Fibroblast of lung (primary cell): ENCODE results near the gene GCHFR. TPM values are rescaled to one million over a fixed set of nuclear protein-coding genes. Genes with fewer than 3 reads are reported as not detected.

ENCODE experiments used
- DNase-seq, 2 donors: peaks; one replicate each; pipeline versions ENCODE4 v3.0.0 to v3.0.0-alpha.2; 2010; ENCODE audit warnings: low read depth in 2 of 2
- H2AFZ ChIP-seq: 2 replicates; pipeline ENCODE4 v1.5.1; 2012; ENCODE audit warnings: low read length, control low read depth, inconsistent platforms
- H3K27ac ChIP-seq: 2 replicates; pipeline ENCODE4 v1.5.1; 2011; ENCODE audit warnings: low read length, control low read depth; ENCODE audit not compliant: insufficient read depth
- H3K27me3 ChIP-seq: 2 replicates; pipeline ENCODE4 v1.5.1; 2011; ENCODE audit warnings: mild to moderate bottlenecking, low read length; ENCODE audit not compliant: control insufficient read depth, insufficient read depth
- H3K36me3 ChIP-seq: 2 replicates; pipeline ENCODE4 v1.5.1; 2011; ENCODE audit warnings: low read length; ENCODE audit not compliant: control insufficient read depth, insufficient read depth
- H3K4me1 ChIP-seq: 2 replicates; pipeline ENCODE4 v1.5.1; 2011; ENCODE audit warnings: low read length; ENCODE audit not compliant: control insufficient read depth, insufficient read depth; ENCODE audit errors: extremely low read depth
- H3K4me2 ChIP-seq: 2 replicates; pipeline ENCODE4 v1.5.1; 2011; ENCODE audit warnings: low read length, control low read depth; ENCODE audit not compliant: insufficient read depth; ENCODE audit errors: extremely low read depth
- H3K4me3 ChIP-seq, 4 experiments: fragments of 200-600 bp in 1 of 4; sonication (generic) in 1 of 4; replicated peaks in 1 of 4; 2 replicates each; pipeline ENCODE4 v1.5.1; 2011 to 2016; ENCODE audit warnings: low read length in 4 of 4, low read depth in 3 of 4, mild to moderate bottlenecking in 3 of 4, control low read depth in 2 of 4, inconsistent platforms in 1 of 4, mixed read lengths in 1 of 4; ENCODE audit not compliant: insufficient read depth in 1 of 4; ENCODE audit errors: control extremely low read depth in 1 of 4
- H3K79me2 ChIP-seq: 2 replicates; pipeline ENCODE4 v1.5.1; 2012; ENCODE audit warnings: mild to moderate bottlenecking, low read length, inconsistent platforms; ENCODE audit not compliant: control insufficient read depth, insufficient read depth
- H3K9ac ChIP-seq: 2 replicates; pipeline ENCODE4 v1.5.1; 2011; ENCODE audit warnings: mild to moderate bottlenecking, low read length, control low read depth; ENCODE audit not compliant: insufficient read depth
- H3K9me3 ChIP-seq: 2 replicates; pipeline ENCODE4 v1.5.1; 2012; ENCODE audit warnings: low read depth, low read length; ENCODE audit not compliant: control insufficient read depth, insufficient read depth
- H4K20me1 ChIP-seq: 2 replicates; pipeline ENCODE4 v1.5.1; 2011; ENCODE audit warnings: low read length; ENCODE audit not compliant: control insufficient read depth, insufficient read depth; ENCODE audit errors: extremely low read depth
- CTCF ChIP-seq, 2 donors: IDR thresholded peaks in 1 of 2; conservative IDR thresholded peaks in 1 of 2; 1 replicate in 1 of 2; 2 replicates in 1 of 2; pipeline ENCODE4 v1.5.1; 2011 to 2012; ENCODE audit warnings: low read length in 2 of 2, control low read depth in 1 of 2, inconsistent platforms in 1 of 2, low read depth in 1 of 2, mild to moderate bottlenecking in 1 of 2
- EZH2 ChIP-seq: IDR thresholded peaks from 2 replicates; pipeline ENCODE4 v1.5.1; 2012; ENCODE audit warnings: low read length, control low read depth, mild to moderate bottlenecking; ENCODE audit errors: missing control alignments
- polyA plus RNA-seq, 2 donors: library from polyadenylated mRNA; depleted of rRNA in 1 of 2; stranded (reverse) in 1 of 2; unstranded in 1 of 2; fragments of >200 nt; gene quantifications; 2 replicates each; pipeline ENCODE4 v1.2.1, GENCODE V29; 2011 to 2012; ENCODE audit warnings: missing spikeins in 1 of 2
- total RNA-seq: library from RNA; depleted of rRNA; stranded (reverse); fragments of >200 nt; gene quantifications from 2 replicates; pipeline ENCODE4 v1.2.1, GENCODE V29; 2014

The GCHFR gene
- total and polyA plus RNA-seq, 2 donors (not counting 1 experiment from before 2014, with no cell fraction given) = 1.6 to 2.5 TPM

- no peak overlapping the region for H2AFZ ChIP-seq
- peaks cover 5% of the 10 kb centered on the region for H3K4me1 ChIP-seq
- H3K79me2 ChIP-seq = no peaks in the 10 kb centered on the region
- no peaks in the 10 kb centered on the region for H4K20me1 ChIP-seq
- TF ChIP-seq CTCF (conservative IDR thresholded peaks at IDR 0.05 in 1 of 2, IDR thresholded peaks at IDR 0.05 in 1 of 2; ENCODE audit: low read depth in 1 of 2, low read length in 2 of 2) = no peak
- TF ChIP-seq EZH2 = no peak
- no peaks in the 10 kb centered on the region for H3K27me3 ChIP-seq
- H3K9me3 ChIP-seq = no peaks in the 10 kb centered on the region
- H3K27ac ChIP-seq = peak overlapping the region; percentile 10
- peaks cover 16% of the 10 kb centered on the region for H3K36me3 ChIP-seq
- no peak overlapping the region for H3K4me2 ChIP-seq
- peak; percentile 54 to 80 for DNase-seq
- no peak overlapping the region for H3K9ac ChIP-seq
- no peak overlapping the region for H3K4me3 ChIP-seq
Measured at GRCh38 chr15:40776537-40777141, 12.8 kb downstream of the GCHFR start.

GRCh38 chr15:40782609-40783227, 18.9 kb downstream of the GCHFR start:
- no peak for TF ChIP-seq EZH2
- peak in 1 of 2 donors; percentile 39 for TF ChIP-seq CTCF (conservative IDR thresholded peaks at IDR 0.05 in 1 of 2, IDR thresholded peaks at IDR 0.05 in 1 of 2; ENCODE audit: low read depth in 1 of 2, low read length in 2 of 2)
- peaks cover 5% of the 10 kb centered on the region for H3K4me1 ChIP-seq
- no peak overlapping the region for H3K9ac ChIP-seq
- H3K4me2 ChIP-seq = no peak overlapping the region
- H3K36me3 ChIP-seq = peaks cover 2% of the 10 kb centered on the region
- no peaks in the 10 kb centered on the region for H3K9me3 ChIP-seq
- no peak overlapping the region for H2AFZ ChIP-seq
- DNase-seq = peak in 1 of 2 donors; percentile 3
- H3K27ac ChIP-seq = no peak overlapping the region
- no peaks in the 10 kb centered on the region for H3K27me3 ChIP-seq
- no peak overlapping the region for H3K4me3 ChIP-seq
- H4K20me1 ChIP-seq = no peaks in the 10 kb centered on the region
- H3K79me2 ChIP-seq = no peaks in the 10 kb centered on the region

- Histone ChIP-seq H3K4me2 (no peak overlapping the region), H3K4me3 (no peak overlapping the region), H3K4me1 (peaks cover 8% of the 10 kb centered on the region), H3K9me3 (no peaks in the 10 kb centered on the region), H2AFZ (no peak overlapping the region), H3K79me2 (peaks cover 4% of the 10 kb centered on the region), H4K20me1 (no peaks in the 10 kb centered on the region), H3K27ac (no peak overlapping the region), H3K9ac (no peak overlapping the region), H3K36me3 (no peaks in the 10 kb centered on the region), H3K27me3 (no peaks in the 10 kb centered on the region)
- DNase-seq = no peak
- no peak for TF ChIP-seq CTCF (conservative IDR thresholded peaks at IDR 0.05 in 1 of 2, IDR thresholded peaks at IDR 0.05 in 1 of 2; ENCODE audit: low read depth in 1 of 2, low read length in 2 of 2)
- no peak for TF ChIP-seq EZH2
Measured at GRCh38 chr15:40785164-40785563, 21.3 kb downstream of the GCHFR start.
